ELR (cell line): ENCODE measurements around the gene CSRP2.

ENCODE experiments used
- DNase-seq: peaks from one replicate; pipeline ENCODE4 v3.0.0-alpha.2; 2015; ENCODE audit warnings: low read depth

Gene CSRP2

GRCh38 chr12:76891609-76892008 lies 12.8 kb upstream of the CSRP2 start:
- DNase-seq: no peak

GRCh38 chr12:76890151-76891143 lies 11.6 kb upstream of the CSRP2 start:
- DNase-seq: no peak

GRCh38 chr12:76888775-76889174 lies 10.0 kb upstream of the CSRP2 start:
- no peak for DNase-seq

- DNase-seq: no peak
Measured at GRCh38 chr12:76883811-76884210, 5.0 kb upstream of the CSRP2 start.

- peak; percentile 72 for DNase-seq
Measured at GRCh38 chr12:76883151-76883550, 4.3 kb upstream of the CSRP2 start.

- no peak for DNase-seq
Measured at GRCh38 chr12:76882367-76882766, 3.5 kb upstream of the CSRP2 start.

GRCh38 chr12:76881142-76881541 lies 2.3 kb upstream of the CSRP2 start:
- DNase-seq: no peak

GRCh38 chr12:76880519-76881023 lies 1.8 kb upstream of the CSRP2 start:
- DNase-seq: no peak

GRCh38 chr12:76879710-76880518 lies 1.1 kb upstream of the CSRP2 start:
- no peak for DNase-seq

- DNase-seq: peak; percentile 58
Measured at GRCh38 chr12:76878099-76878898, 520 bp downstream of the CSRP2 start.

GRCh38 chr12:76876696-76877229 lies 2.1 kb downstream of the CSRP2 start:
- DNase-seq: no peak

- no peak for DNase-seq
Measured at GRCh38 chr12:76874491-76875190, 4.2 kb downstream of the CSRP2 start.

- no peak for DNase-seq
Measured at GRCh38 chr12:76874027-76874426, 4.8 kb downstream of the CSRP2 start.

- no peak for DNase-seq
Measured at GRCh38 chr12:76872415-76872814, 6.4 kb downstream of the CSRP2 start.

GRCh38 chr12:76871742-76872141 lies 7.1 kb downstream of the CSRP2 start:
- DNase-seq: no peak

- DNase-seq: no peak
Measured at GRCh38 chr12:76871082-76871481, 7.7 kb downstream of the CSRP2 start.

- DNase-seq: no peak
Measured at GRCh38 chr12:76866726-76867125, 12.1 kb downstream of the CSRP2 start.

GRCh38 chr12:76866151-76866567 lies 12.7 kb downstream of the CSRP2 start:
- no peak for DNase-seq

GRCh38 chr12:76864791-76865400 lies 13.9 kb downstream of the CSRP2 start:
- no peak for DNase-seq

GRCh38 chr12:76863837-76864236 lies 15.0 kb downstream of the CSRP2 start:
- peak; percentile 13 for DNase-seq
